ENCODE results near the gene UGT2B10.

UGT2B10 gene

DNA sequence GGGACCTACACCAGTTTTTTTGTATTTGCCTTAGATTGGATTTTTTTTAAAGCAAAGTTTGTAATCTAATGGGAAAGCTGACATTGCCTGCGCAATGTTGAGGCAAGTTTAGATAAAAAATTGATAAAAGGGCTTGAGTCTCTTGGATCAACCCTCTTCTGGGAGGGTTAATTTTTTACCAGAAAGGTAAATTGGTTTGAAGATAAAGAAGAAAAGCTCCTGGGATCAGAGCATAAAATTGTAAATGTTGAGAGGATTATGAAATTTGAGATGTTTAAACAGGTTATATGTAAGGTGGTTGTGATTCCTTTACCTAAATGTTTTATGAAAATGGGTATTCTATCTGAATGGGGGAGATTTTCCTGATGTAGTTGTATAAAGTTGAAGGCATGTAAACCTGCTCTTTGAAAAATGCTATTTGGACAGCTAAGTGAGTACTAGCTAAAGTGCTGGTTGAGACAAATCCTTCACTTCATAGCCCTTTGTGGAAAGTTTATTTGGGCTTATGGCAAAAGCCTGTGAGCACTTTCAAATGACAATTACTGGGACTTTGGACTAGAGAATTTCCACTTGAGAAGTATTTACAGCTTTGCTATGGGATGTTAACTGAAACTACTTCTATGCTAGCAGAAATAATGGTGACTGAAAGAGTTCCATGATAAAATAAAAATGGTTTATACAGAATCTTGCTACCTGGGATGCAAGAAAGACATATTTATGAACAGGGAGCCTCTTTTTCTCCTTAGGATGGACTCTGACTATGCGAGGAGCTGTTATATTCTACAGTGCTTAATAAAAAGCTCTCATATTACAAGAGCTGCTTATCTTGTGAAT, 56.2 kb downstream of the UGT2B10 start:
- DNase-seq = no peak

- no peak for DNase-seq
Observed at GRCh38 chr4:68872643-68873502, 57.1 kb downstream of the UGT2B10 start.

DNA sequence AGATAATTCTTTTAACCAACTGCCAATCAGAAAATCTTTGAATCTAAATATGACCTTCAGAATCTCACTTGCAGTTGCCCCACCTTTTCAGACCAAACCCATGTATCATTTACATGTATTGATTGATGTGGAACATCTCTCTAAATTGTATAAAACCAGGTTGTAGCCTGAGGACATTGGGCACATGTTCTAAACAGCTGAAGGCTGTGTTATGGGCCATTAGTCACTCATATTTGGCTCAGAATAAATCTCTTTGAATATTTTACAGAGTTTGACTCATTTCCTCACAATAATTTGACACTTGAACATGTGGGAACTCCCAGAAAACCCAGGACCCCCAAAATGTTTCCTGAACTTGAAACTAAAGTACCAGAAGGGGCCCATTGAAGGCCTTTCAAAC, 58.7 kb downstream of the UGT2B10 start:
- DNase-seq = no peak

- DNase-seq = no peak
Observed at GRCh38 chr4:68877555-68877954, 61.8 kb downstream of the UGT2B10 start.

DNA sequence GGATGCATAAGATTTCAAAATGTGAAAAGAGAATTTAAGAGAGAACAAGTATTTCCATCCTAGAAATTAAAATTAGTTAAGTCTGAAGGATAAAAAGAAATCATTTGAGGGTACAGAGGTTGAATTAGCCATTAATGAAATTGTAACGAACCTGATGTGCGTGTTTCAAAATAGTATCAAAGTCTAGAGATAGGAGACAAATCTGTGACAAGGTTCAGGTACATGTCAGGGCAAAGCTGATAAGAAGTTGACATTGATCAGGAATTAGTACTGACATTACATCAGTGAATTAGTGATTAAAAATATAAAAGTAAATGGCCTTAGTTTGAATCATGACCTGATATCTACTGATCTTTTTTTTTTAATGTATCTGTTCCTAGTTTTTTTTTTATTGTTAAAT, 62.3 kb downstream of the UGT2B10 start:
- DNase-seq = no peak
